ENCODE data around the gene SZT2. TPM values are rescaled to one million over a fixed set of nuclear protein-coding genes. Genes with fewer than 3 reads are reported as not detected.

SZT2 gene
- total RNA-seq, 1 donor, result 35.4 TPM

DNA sequence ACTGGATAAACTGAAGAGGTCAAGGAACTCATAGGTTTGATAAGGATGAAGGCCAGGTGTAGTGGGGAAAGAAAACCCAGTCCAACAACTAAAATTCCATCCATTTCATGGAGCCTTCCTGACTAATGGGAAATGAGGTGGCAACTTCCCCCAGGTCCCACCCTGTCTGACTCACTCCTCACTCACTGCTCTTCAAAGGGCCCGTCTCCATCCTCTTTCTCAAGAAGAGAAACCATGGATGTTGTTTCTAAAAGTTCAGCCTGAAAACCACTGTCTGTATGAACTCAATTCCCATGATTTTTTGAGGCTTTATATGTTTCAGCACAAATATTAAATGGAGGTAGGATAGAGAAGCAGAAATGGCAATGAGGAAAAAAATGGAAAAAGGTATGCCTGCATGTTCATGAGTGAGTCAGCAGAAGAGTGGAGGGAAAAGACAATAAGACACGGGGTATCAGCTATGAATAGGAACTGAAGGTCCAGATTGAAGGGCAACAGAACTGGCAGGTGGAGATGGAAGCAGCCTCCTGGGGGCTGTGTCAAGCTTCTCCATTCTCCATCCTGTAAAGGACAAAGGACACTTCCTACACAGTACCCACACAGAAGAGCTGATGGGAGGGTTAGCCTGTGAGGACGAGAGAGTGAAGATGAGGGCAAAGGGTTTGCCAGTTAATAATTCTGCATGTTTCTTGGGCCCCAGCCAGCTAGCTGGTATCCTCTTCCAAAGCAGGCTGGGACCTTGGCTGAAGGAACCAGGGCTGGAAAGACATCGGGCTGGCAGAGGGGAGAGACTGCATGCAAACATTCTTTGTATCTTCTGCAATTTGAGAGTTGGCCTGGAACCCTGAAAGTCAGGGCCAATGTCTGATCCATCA is 16.4 kb upstream of the SZT2 start:
- TF ChIP-seq CTCF (IDR thresholded peaks at IDR 0.05; ENCODE audit: insufficient read depth, low read length), result no peak
- peak; percentile 85 for DNase-seq (ENCODE audit: low read depth)
- H3K4me3 ChIP-seq (ENCODE audit: low read depth, low read length), result no peak overlapping the region

- no peak for DNase-seq (ENCODE audit: low read depth)
- no peak for TF ChIP-seq CTCF (IDR thresholded peaks at IDR 0.05; ENCODE audit: insufficient read depth, low read length)
- H3K4me3 ChIP-seq (ENCODE audit: low read depth, low read length), result no peak overlapping the region
Measured at GRCh38 chr1:43376723-43377235, 12.9 kb upstream of the SZT2 start.

DNA sequence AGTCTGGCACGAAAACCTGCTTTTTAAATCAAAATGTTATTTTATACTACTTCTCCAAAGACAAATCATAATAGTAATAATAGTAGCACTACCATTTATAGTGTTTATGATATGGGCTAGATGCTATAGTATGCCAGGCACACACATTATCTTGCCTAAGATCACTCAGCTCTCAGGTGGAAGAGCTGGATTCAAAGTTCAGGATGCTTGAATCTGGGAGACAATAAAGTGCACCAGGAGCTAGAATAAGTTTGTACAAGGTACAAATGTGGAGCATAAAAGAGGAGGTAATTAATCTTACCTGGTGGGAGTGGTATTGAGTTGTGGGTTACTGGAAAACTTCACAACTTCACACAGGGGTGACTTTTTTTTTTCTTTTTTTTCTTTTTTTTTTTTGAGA is 11.9 kb upstream of the SZT2 start:
- no peak for TF ChIP-seq CTCF (IDR thresholded peaks at IDR 0.05; ENCODE audit: insufficient read depth, low read length)
- no peak overlapping the region for H3K4me3 ChIP-seq (ENCODE audit: low read depth, low read length)
- DNase-seq (ENCODE audit: low read depth), result no peak

DNA sequence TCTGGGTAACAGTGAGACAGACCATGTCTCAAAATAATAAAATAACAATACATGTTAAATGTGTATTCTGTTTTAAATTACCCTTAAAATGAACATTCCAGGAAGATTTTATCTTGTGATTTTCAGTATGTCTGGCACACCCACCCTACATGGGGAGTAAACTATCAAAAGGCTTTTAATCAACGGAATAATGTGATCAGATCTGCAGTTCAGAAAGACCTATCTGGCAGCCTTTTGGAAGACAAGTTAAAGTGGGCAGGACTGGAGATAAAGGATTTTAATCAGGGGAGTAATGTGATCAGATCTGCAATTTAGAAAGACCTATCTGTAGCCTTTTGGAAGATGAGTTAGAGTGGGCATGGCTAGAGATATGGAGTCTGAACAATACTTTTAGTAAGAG is 10.2 kb upstream of the SZT2 start:
- TF ChIP-seq CTCF (IDR thresholded peaks at IDR 0.05; ENCODE audit: insufficient read depth, low read length), result no peak
- H3K4me3 ChIP-seq (ENCODE audit: low read depth, low read length), result no peak overlapping the region
- no peak for DNase-seq (ENCODE audit: low read depth)

DNA sequence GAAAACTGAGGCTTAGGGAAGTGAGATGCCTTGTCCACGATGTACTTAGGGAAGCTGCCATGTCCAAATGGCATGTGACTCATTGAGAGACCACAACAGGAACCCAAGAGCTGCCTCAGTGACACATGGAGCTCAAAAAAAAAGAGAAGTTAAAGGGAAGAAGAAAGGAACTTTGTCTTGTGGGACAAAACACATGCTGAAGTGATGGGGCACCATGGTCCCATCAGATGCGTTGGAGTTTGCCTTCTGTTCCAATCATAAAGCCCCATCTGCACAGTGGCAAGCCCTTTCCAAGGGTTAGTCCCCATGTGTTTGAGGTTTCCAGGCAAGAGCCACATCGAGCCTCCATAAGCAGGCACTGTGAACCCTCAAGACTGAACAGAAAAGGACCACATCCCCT is 8.1 kb upstream of the SZT2 start:
- no peak for DNase-seq (ENCODE audit: low read depth)
- TF ChIP-seq CTCF (IDR thresholded peaks at IDR 0.05; ENCODE audit: insufficient read depth, low read length), result no peak

DNA sequence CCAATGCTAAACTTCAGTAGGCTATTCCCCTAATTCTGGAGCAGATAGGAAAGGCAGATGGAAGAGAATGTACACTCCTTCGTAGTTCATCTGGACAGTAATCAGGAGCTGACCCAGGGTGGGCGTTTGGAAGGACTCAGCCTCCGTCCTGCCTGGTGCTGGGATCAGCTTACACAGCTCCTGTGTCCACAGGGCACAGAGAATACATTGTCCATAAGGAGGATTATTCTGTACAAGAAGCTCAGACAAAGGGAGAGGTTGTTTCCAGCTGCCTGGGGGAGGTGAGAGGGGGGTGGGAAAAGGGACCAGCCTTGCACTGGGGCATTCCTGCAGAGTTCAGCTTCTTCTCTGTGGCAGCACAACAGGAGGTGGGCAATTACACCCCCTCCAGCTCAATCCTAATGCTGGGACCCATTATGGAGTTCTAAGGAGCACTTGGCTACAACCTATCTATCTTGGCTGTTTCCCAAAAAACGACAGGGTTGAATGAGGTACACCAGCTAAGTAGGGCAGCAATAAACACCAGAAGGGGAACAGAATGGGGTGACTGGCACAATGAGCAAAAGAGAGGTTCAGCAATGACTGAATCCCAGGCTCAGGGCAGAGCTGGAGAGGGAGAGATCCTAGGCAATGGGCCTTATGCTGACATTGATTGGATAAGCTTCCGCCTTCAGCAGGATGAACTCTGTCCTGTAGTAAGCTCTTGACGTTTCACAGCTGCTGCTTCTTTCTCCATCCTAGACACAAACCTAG is 7.5 kb upstream of the SZT2 start:
- H3K4me3 ChIP-seq (ENCODE audit: low read depth, low read length), result no peak overlapping the region
- TF ChIP-seq CTCF (IDR thresholded peaks at IDR 0.05; ENCODE audit: insufficient read depth, low read length), result no peak
- peak; percentile 45 for DNase-seq (ENCODE audit: low read depth)

More for the DNA sequence above, 8.1 kb upstream of the SZT2 start:
- no peak overlapping the region for H3K4me3 ChIP-seq (ENCODE audit: low read depth, low read length)

All from fibroblast of the aortic adventitia (primary cell).